ENCODE data around the gene PPIL3. TPM values are rescaled to one million over a fixed set of nuclear protein-coding genes. Genes with fewer than 3 reads are reported as not detected.

The PPIL3 gene
- total and polyA plus RNA-seq, 9 of the 15 experiments (the other 6 are each of a cell fraction or from before 2014, with no cell fraction given), result 22.4 to 66.2 (median 49.0) TPM

DNA sequence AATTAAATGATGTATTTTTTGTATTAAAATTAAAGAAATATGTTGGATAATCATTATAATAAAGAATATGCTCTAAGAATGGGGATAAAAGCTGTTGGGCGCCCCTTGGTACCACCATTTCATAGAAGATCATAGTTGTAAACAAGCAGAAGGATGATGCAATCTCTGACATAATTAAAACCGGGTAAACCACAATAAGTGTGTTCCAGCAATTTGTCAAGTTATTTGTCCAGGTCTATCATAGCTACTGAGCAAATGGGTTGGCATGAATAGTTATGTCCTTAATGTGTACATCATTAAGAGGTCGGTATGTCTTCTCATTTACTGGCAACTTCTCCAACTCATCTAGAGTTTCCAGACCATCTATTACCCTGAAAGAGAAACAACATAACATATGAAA lies 17.7 kb downstream of the PPIL3 start (continued):
- TF ChIP-seq, protein P1, sequence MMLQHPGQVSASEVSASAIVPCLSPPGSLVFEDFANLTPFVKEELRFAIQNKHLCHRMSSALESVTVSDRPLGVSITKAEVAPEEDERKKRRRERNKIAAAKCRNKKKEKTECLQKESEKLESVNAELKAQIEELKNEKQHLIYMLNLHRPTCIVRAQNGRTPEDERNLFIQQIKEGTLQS (IDR thresholded peaks at IDR 0.05), result peak; percentile 91
- TF ChIP-seq, protein P1 (CRISPR knock-in tag; conservative IDR thresholded peaks at IDR 0.05), result no peak
- TF ChIP-seq TCF7L2 (IDR thresholded peaks at IDR 0.05; ENCODE audit: low read depth, low read length) (no peak), ZSCAN32 (CRISPR knock-in tag; IDR thresholded peaks at IDR 0.05) (peak; percentile 78), TOE1 (IDR thresholded peaks at IDR 0.05; ENCODE audit: borderline replicate concordance) (no peak), TOE1 (CRISPR knock-in tag; IDR thresholded peaks at IDR 0.05; ENCODE audit: borderline replicate concordance, low read depth) (no peak), SMAD4 (CRISPR knock-in tag; conservative IDR thresholded peaks at IDR 0.05) (peak; percentile 31; the same call in 1 of the 2 replicates), EP300 (IDR thresholded peaks at IDR 0.05; ENCODE audit: low read length) (no peak)

DNA sequence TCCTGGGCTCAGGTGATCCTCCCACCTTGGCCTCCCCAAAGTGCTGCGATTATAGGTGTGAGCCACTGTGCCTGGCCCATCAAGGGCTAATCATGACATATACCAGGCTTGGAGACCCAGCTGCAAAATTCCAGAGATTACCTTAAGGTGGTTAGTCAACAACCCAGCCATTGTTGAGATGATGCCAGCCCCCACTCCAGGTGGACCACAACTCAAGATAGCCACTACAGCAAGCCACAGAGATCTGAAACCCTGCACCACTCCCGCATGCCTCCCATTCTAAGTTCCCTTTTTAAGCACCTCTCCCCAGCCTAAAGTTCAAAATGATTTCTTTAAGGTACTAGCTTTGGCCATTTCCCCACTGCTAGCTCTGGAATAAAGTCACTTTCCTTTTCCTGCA lies 19.9 kb downstream of the PPIL3 start:
- Histone ChIP-seq H3K4me2 (ENCODE audit: insufficient read depth, low read length) (no peak overlapping the region), H3K36me3 (ENCODE audit: control insufficient read depth, insufficient read depth, low read length) (peaks cover 15% of the 10 kb centered on the region; the same call in 2 of the 3 replicates), H2AFZ (ENCODE audit: low read depth, low read length) (no peak overlapping the region), H3K9ac (ENCODE audit: insufficient read depth in 1 of 2, low read depth in 2 of 2, low read length in 2 of 2) (peak overlapping the region in 1 of 2 experiments; percentile 20; a peak in 1 of 4 replicates), H4K20me1 (replicated peaks; ENCODE audit: control insufficient read depth, insufficient read depth, low read length) (no peaks in the 10 kb centered on the region), H3K4me1 (replicated peaks in 1 of 2; ENCODE audit: control insufficient read depth in 2 of 2, insufficient read depth in 2 of 2, low read length in 2 of 2) (peaks cover 9 to 13% of the 10 kb centered on the region in 2 experiments; a peak in 3 of 5 replicates), H3K4me3 (no peak overlapping the region), H3K9me1 (ENCODE audit: control insufficient read depth, insufficient read depth, low read length) (no peaks in the 10 kb centered on the region), H3K9me3 (replicated peaks; ENCODE audit: control insufficient read depth, insufficient read depth, low read depth, low read length) (no peaks in the 10 kb centered on the region), H3K79me2 (ENCODE audit: control insufficient read depth, insufficient read depth, low read length) (peaks cover 5% of the 10 kb centered on the region), H3K27ac (ENCODE audit: extremely low read depth, low read depth, low read length) (peak overlapping the region; percentile 61; the same call in 2 of the 3 replicates), H3K27me3 (ENCODE audit: control insufficient read depth in 2 of 2, insufficient read depth in 2 of 2, low read length in 2 of 2) (no peaks in the 10 kb centered on the region)
- in situ Hi-C loops (cut with MboI) (no loop called here), intact Hi-C loops (cut with micrococcal nuclease) (no loop called here)
- ChIA-PET POLR2A (interaction anchor here (1.2 to 1.7 kb wide), 2 partner anchors 10 to 20 kb away, joined by 4 to 5 read pairs; partner anchors contain the start of genes NIF3L1 and PPIL3), CTCF (ENCODE audit: low intra/inter-chr PET ratio) (no interaction called here)
- BruUV-seq (replicated peaks), result no TSS peak
- 57% methylated on average over 2 of the region's 2 CpGs for whole genome bisulfite sequencing (ENCODE audit: insufficient coverage, low coverage, missing lambda C conversion rate)
- DNase-seq (ENCODE audit: extremely low read depth in 1 of 4, low spot score in 3 of 4), result no peak
- peak; percentile 6 for FAIRE-seq
- no peak for ATAC-seq
- TF ChIP-seq DIDO1 (tag; IDR thresholded peaks at IDR 0.05; ENCODE audit: low read depth) (no peak), SOX6 (IDR thresholded peaks at IDR 0.05) (no peak), KLF16 (IDR thresholded peaks at IDR 0.05) (no peak), ATF1 (CRISPR knock-in tag; IDR thresholded peaks at IDR 0.05) (no peak), ATF1 (tag; IDR thresholded peaks at IDR 0.05) (no peak), KAT7 (CRISPR knock-in tag; IDR thresholded peaks at IDR 0.05; ENCODE audit: borderline replicate concordance) (no peak), TEAD4 (IDR thresholded peaks at IDR 0.05; ENCODE audit: low read length) (0 out of 2 replicates have a peak, but pooled peaks have one; percentile 3), TEAD4 (CRISPR knock-in tag; IDR thresholded peaks at IDR 0.05; ENCODE audit: borderline replicate concordance) (no peak), GABPA (tag; conservative IDR thresholded peaks at IDR 0.05; ENCODE audit: low read depth) (peak; percentile 41; the same call in 1 of the 2 replicates), HDAC6 (IDR thresholded peaks at IDR 0.05; ENCODE audit: low read depth, low read length) (no peak)
- TF ChIP-seq, protein P2, sequence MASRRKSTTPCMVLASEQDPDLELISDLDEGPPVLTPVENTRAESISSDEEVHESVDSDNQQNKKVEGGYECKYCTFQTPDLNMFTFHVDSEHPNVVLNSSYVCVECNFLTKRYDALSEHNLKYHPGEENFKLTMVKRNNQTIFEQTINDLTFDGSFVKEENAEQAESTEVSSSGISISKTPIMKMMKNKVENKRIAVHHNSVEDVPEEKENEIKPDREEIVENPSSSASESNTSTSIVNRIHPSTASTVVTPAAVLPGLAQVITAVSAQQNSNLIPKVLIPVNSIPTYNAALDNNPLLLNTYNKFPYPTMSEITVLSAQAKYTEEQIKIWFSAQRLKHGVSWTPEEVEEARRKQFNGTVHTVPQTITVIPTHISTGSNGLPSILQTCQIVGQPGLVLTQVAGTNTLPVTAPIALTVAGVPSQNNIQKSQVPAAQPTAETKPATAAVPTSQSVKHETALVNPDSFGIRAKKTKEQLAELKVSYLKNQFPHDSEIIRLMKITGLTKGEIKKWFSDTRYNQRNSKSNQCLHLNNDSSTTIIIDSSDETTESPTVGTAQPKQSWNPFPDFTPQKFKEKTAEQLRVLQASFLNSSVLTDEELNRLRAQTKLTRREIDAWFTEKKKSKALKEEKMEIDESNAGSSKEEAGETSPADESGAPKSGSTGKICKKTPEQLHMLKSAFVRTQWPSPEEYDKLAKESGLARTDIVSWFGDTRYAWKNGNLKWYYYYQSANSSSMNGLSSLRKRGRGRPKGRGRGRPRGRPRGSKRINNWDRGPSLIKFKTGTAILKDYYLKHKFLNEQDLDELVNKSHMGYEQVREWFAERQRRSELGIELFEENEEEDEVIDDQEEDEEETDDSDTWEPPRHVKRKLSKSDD (conservative IDR thresholded peaks at IDR 0.05; ENCODE audit: low read length), result no peak
